DOHH2 (cell line): ENCODE measurements around the gene LNX1.

ENCODE experiments used
- EZH2phosphoT487 ChIP-seq: fragments of 200-600 bp; sonication (generic); IDR thresholded peaks from 2 replicates; pipeline ENCODE4 v1.6.1; 2017; ENCODE audit warnings: borderline replicate concordance, mild to moderate bottlenecking, antibody characterized with exemption, low read length, moderate library complexity, mixed read lengths
- TF ChIP-seq, protein P1 (sequence below): fragments of 200-600 bp; sonication (generic); IDR thresholded peaks from one replicate; pipeline ENCODE4 v1.5.1; 2014; ENCODE audit warnings: antibody characterized with exemption, mild to moderate bottlenecking, low read depth, low read length; ENCODE audit not compliant: poor library complexity, severe bottlenecking

DNA sequence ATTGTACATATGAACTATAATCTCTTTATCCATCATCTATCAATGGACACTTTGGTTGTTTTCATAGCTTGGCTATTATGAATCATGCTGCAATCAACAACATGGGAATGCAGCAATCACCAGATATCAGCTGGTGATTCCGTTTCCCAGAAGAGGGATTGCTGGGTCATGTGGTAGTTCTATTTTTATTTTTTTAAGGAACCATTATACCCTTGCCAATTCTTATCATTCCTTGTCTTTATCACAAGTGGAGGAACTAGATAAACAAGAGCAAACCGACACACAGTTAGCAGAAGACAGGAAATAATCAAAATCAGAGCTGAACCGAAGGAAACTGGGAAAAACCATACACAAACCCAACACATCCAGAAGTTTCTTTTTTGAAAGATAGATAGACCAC is 14.5 kb upstream of the LNX1 start:
- TF ChIP-seq, protein P1, sequence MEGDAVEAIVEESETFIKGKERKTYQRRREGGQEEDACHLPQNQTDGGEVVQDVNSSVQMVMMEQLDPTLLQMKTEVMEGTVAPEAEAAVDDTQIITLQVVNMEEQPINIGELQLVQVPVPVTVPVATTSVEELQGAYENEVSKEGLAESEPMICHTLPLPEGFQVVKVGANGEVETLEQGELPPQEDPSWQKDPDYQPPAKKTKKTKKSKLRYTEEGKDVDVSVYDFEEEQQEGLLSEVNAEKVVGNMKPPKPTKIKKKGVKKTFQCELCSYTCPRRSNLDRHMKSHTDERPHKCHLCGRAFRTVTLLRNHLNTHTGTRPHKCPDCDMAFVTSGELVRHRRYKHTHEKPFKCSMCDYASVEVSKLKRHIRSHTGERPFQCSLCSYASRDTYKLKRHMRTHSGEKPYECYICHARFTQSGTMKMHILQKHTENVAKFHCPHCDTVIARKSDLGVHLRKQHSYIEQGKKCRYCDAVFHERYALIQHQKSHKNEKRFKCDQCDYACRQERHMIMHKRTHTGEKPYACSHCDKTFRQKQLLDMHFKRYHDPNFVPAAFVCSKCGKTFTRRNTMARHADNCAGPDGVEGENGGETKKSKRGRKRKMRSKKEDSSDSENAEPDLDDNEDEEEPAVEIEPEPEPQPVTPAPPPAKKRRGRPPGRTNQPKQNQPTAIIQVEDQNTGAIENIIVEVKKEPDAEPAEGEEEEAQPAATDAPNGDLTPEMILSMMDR = no peak
- TF ChIP-seq EZH2phosphoT487 = no peak
